OCI-M1 (cell line): ENCODE results near the gene POLA2.

Experiments used
- DNase-seq: peaks from one replicate; lab custom pipeline; 2025; lab: John Stamatoyannopoulos, UW

Gene POLA2

DNA sequence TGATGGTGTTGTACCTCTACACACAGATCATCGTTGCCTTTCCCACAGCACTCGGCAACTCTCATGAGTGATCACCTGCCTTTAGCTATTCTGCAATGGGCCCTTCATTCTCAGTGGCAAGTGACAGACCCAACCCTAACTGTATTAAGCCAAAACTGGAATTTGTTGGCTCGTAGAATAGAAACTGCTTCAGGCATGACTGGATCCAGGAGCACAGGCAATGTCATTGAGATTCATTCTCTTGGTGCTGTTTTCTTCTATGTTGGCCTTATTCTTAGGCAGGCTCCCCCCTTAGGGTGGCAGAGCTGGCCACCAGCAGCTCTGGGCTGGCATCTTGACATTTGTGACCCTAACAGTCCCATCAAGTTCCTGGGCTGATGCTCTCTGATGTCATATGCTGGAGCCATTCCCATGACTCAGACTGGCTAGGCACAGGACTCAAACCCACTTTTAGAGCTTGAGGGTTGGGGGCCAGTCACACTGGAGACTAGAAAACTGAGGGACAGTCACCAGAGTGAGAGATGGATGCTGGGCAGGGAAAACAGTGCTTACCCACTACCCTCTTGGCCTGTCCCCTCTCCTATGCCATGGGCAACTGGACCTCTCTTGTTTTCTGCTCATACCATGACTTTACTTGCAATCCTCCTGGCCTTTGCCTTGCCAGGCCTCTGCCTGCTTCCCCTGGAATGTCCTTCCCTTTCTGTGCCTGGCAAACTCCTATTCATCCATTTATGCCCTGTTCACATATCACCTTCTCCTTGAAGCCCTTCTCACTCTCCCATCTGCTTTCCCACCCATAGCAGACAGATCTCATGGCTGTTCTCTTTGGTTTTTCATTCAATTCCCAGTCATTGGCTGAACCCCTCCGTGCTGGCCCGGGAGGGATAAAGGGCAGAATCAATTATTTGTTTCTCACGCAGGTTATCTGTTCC lies 45.8 kb downstream of the POLA2 start:
- DNase-seq, result no peak

GRCh38 chr11:65308281-65308891 lies 46.6 kb downstream of the POLA2 start:
- no peak for DNase-seq

DNA sequence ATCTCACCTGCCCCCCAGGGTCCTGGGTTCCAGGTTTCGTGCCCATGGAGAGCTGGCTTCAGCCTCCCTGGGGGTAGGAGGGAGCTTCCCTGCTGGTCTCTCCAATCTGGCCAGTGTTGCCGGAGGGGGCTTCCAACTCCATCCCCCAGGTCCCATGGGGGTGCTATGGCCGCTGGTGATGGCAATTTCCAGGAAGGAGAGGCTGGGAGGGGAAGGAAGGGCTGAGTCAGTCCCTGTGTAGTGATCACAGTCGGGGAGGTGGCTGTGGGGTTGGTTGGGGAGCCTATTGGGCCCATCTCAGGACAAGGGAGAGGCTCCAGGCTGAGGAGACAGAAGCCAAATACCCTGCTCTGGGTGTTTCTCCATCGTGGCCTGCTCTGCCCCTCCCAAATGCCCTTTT lies 47.2 kb downstream of the POLA2 start:
- no peak for DNase-seq

- no peak for DNase-seq
These were observed 48.5 kb downstream of the POLA2 start for GRCh38 chr11:65310215-65310614.

GRCh38 chr11:65310736-65311135 lies 49.0 kb downstream of the POLA2 start:
- DNase-seq, result no peak

- no peak for DNase-seq
These were observed 49.5 kb downstream of the POLA2 start for GRCh38 chr11:65311170-65311678.

GRCh38 chr11:65314501-65315203 lies 52.9 kb downstream of the POLA2 start, which contains the start of gene CDC42EP2:
CDC42EP2 (plus strand) TSS chr11:65314866; CDS start chr11:65320899, 6,033 bp downstream.
- DNase-seq, result peak; percentile 90

DNA sequence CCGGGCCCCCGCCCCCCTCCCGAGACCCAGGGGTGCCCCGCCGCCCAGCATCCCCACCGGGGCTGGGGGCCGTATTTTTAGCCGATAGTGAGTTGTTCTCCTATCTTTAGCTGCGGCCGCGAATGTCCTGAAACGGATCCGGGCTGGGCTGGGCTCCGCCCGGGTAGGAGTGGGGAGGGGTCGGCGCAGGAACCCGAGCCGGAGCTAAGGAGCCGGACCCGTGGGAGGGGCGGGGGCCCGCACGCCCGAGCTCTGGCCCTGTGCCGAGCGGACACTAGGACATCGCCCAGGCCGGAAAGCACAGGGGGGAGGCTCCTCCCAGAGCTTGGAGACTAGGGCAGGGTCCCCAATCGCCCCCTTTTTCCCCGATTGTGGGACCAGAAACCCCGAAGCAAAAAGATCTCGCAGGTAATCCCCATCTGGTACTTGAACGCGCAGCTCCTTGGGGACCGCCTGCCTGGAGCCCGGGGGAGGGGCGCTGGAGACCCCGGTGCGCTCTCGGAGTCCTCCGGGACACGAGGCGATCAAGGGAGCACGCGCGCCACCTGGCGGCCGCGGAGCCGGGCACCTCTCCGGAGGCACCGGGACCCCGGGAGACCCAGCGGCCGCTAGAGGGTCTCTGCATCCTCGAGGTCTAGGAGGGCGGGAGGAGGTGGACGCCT lies 53.6 kb downstream of the POLA2 start:
- DNase-seq, result peak; percentile 84

DNA sequence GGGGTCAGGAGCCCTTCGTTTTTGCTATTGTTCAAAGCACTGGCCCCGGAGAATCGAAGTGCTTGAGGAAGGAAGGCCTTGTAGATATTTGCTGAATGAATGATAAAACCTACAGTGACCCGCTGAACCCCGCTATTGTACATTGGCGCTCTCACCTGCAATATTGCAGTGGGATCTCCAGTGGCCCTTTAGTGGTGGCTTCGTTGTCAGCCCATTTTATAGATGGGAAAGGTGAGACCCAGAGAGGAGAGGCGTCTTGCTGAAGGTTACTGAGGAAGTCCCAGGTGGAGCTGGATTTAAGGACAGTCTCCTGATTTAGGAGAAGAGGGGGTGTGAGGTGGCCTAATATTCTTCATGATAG lies 54.1 kb downstream of the POLA2 start:
- DNase-seq, result no peak

GRCh38 chr11:65316227-65317024 lies 54.7 kb downstream of the POLA2 start:
- no peak for DNase-seq

DNA sequence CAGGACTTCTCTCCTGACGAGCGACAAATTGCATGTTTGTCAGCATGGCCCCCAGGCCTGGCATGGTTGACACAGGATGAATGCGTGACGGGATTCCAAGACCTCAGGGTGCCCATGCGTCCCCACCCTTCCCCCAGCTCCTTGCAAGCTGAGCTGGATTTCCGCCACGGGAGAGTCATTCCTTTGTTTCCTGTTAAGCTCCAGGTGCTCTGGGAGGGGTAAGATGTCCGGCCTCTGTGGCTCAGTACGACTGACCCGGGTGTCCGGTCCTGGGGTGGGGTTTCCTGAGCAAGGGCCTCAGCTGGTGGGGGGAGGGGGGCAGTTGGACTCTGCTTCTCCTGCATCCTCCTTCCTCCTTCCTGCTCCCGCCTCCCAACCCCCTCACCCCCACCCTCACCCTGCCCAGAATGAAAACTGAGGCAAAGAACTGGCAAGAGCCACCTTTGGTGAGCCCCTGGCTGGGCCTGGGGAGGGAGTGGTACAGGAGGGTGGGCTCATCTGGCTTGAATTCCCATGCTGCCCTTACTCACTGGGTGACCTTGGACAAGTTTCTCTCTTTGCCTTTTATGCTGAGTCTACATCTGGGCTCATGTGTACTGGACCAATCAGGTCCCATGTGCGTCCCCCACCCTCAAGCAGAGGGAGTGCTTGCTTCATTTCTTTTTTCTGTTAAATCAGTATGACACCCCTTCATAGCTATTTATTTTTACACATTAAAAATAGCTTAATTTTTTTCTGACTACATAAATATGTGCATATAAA lies 55.4 kb downstream of the POLA2 start:
- DNase-seq, result no peak

- no peak for DNase-seq
These were observed 58.8 kb downstream of the POLA2 start for GRCh38 chr11:65320386-65321075.

DNA sequence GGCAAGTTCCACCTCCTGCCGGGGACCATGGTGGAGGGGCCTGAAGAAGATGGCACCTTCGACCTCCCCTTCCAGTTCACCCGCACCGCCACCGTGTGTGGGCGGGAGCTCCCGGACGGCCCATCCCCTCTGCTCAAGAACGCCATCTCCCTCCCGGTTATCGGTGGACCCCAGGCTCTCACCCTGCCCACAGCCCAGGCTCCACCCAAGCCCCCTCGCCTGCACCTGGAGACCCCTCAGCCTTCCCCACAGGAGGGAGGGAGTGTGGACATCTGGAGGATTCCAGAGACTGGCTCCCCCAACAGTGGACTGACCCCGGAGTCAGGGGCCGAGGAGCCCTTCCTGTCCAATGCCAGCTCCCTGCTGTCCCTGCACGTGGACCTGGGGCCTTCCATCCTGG lies 59.3 kb downstream of the POLA2 start:
- no peak for DNase-seq

GRCh38 chr11:65321828-65322485 lies 60.2 kb downstream of the POLA2 start:
- DNase-seq, result no peak

DNA sequence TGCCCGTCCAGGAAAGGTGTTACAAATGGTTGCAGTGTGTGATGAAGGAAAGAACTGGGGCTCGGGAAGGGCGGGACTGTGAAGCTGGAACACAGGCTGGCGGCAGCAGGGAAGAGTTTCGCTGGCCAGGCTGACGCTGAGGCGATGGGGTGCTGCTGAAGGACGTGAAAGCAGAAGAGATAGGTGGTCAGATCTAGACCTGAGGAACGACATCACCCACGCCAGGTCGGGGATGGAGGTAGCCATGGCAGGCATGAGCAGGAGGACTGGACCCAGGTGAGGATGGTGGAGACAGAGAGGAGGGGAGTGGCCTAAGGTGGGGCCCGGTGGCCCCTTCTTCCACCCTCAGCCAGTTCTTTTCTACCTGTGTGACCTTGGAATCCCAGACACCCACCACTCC lies 62.1 kb downstream of the POLA2 start:
- DNase-seq, result no peak

DNA sequence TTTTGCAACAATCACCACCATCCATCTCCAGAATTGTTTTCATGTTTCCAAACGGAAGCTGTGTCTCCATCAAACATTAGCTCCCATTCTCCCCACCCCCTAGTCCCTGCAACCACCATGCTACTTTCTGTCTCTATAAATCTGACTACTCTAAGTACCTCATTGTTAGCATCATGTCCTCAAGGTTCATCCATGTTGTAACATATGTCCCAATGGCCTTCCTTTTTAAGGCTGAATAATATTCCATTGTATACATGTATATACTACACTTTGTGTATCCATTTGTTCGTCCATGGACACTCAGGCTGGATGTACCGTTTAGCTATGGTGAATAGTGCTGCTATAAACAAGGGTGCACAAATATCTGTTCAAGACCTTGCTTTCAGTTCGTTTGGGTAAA lies 63.7 kb downstream of the POLA2 start:
- DNase-seq, result no peak

GRCh38 chr11:65327021-65327420 lies 65.3 kb downstream of the POLA2 start:
- DNase-seq, result no peak

DNA sequence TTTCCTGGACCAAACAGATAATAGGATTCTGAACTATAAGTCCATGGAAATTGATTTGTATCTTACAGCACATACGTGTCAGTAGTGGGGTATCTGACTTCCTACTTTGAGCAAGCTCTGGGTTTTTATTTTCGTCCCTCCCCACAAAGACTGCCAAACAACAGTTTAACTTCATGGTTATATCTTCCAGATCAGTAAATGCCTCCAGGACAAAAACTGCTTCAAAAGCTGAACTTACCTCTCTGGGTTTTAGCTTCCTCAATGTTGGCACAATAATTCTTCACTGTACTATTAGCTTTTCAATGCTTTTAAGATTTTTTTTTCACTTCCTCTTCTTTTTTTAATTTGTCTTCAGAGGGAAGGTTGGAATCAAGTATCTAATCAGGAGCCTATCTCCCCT lies 67.7 kb downstream of the POLA2 start:
- peak; percentile 85 for DNase-seq

GRCh38 chr11:65329944-65330403 lies 68.2 kb downstream of the POLA2 start:
- peak; percentile 95 for DNase-seq
